Activated CD4-positive, alpha-beta T cell treated with anti-CD3 and anti-CD28 coated beads for 36 hours (primary cell): ENCODE results near the gene RIPPLY3. TPM values are rescaled to one million over a fixed set of nuclear protein-coding genes. Genes with fewer than 3 reads are reported as not detected.

Source experiments
- ATAC-seq: fragments of 200-7000 bp; cut with Tn5 transposase; one replicate; pipeline ENCODE4 v1.10.0; 2021; ENCODE audit warnings: mild to moderate bottlenecking, moderate library complexity
- CTCF ChIA-PET: fragments of 350-600 bp; sonication (Branson Sonifier 250); formaldehyde crosslinking; loops from one replicate; lab custom pipeline; 2021; ENCODE audit warnings: antibody characterized with exemption; lab: Charles Lee
- POLR2A ChIA-PET: fragments of 350-600 bp; sonication (Branson Sonifier 250); formaldehyde crosslinking; loops from one replicate; lab custom pipeline; 2021; ENCODE audit warnings: antibody characterized with exemption, inconsistent platforms; lab: Charles Lee
- DNase-seq: peaks from one replicate; pipeline ENCODE4 v3.0.0-alpha.2; 2020
- H3K27ac Mint-ChIP-seq: one replicate; pipeline ENCODE4 v1.8.0; 2021; ENCODE audit warnings: mixed read lengths
- H3K27me3 Mint-ChIP-seq: one replicate; pipeline ENCODE4 v1.8.0; 2021; ENCODE audit warnings: mixed read lengths
- H3K36me3 Mint-ChIP-seq: one replicate; pipeline ENCODE4 v1.8.0; 2021; ENCODE audit warnings: low read depth, mixed read lengths
- H3K4me1 Mint-ChIP-seq: one replicate; pipeline ENCODE4 v1.8.0; 2021; ENCODE audit warnings: mixed read lengths
- H3K4me3 Mint-ChIP-seq: one replicate; pipeline ENCODE4 v1.8.0; 2021; ENCODE audit warnings: mild to moderate bottlenecking, moderate library complexity, mixed read lengths
- H3K9me3 Mint-ChIP-seq: one replicate; pipeline ENCODE4 v1.8.0; 2021; ENCODE audit warnings: low read depth, mixed read lengths
- intact Hi-C, 2 experiments: fragments of 100-400 bp; cut with DNase I in 1 of 2; cut with micrococcal nuclease in 1 of 2; formaldehyde crosslinking; loops; one replicate each; pipeline versions ENCODE4 v1.14.2 to v1.15.1; 2022 to 2024; cut with DNase I, micrococcal nuclease
- total RNA-seq, 2 experiments: library from RNA; stranded (reverse); gene quantifications; one replicate each; pipeline ENCODE4 v1.2.3, GENCODE V29; 2021

The RIPPLY3 gene
- total RNA-seq, 2 experiments from 2014 or later: 0.16 TPM; not detected in 1

GRCh38 chr21:37064841-37065240, 58.3 kb downstream of the RIPPLY3 start:
- POLR2A ChIA-PET: interaction anchor here (0.8 kb wide), 1 partner anchor 55 kb away, joined by 3 read pairs; no protein-coding TSS in a partner anchor
- intact Hi-C loops: no loop called here
- ATAC-seq: no peak
- Mint-ChIP-seq H3K27me3 (no peaks in the 10 kb centered on the region), H3K9me3 (no peaks in the 10 kb centered on the region), H3K36me3 (peaks cover 20% of the 10 kb centered on the region), H3K27ac (no peak overlapping the region), H3K4me1 (peaks cover 3% of the 10 kb centered on the region), H3K4me3 (no peak overlapping the region)
- no peak for DNase-seq
- CTCF ChIA-PET: interaction anchor here (0.7 kb wide), 1 partner anchor 75 kb away, joined by 3 read pairs; no protein-coding TSS in a partner anchor

GRCh38 chr21:37065561-37066177, 59.2 kb downstream of the RIPPLY3 start:
- no peak for ATAC-seq
- POLR2A ChIA-PET: interaction anchor here (0.8 kb wide), 1 partner anchor 56 kb away, joined by 3 read pairs; no protein-coding TSS in a partner anchor
- CTCF ChIA-PET: interaction anchor here (0.7 kb wide), 1 partner anchor 76 kb away, joined by 3 read pairs; no protein-coding TSS in a partner anchor
- Mint-ChIP-seq H3K27me3 (no peaks in the 10 kb centered on the region), H3K4me1 (peaks cover 8% of the 10 kb centered on the region), H3K4me3 (no peak overlapping the region), H3K27ac (no peak overlapping the region), H3K36me3 (peaks cover 27% of the 10 kb centered on the region), H3K9me3 (no peaks in the 10 kb centered on the region)
- DNase-seq: no peak
- intact Hi-C loops: no loop called here

Other genes with a start within 250 kb of the RIPPLY3 start
- gene HLCS, start 40.0 kb upstream of the RIPPLY3 start, total RNA-seq: 10 to 100 TPM; 14.3 to 15.0 TPM
- gene PIGP, start 66.4 kb downstream of the RIPPLY3 start, total RNA-seq: 10 to 100 TPM; 32.8 to 41.0 TPM
- 10 to 100 TPM; 65.1 to 78.9 TPM for gene TTC3, start 66.6 kb downstream of the RIPPLY3 start, total RNA-seq